ENCODE data around the gene ISG20L2.

The ISG20L2 gene

DNA sequence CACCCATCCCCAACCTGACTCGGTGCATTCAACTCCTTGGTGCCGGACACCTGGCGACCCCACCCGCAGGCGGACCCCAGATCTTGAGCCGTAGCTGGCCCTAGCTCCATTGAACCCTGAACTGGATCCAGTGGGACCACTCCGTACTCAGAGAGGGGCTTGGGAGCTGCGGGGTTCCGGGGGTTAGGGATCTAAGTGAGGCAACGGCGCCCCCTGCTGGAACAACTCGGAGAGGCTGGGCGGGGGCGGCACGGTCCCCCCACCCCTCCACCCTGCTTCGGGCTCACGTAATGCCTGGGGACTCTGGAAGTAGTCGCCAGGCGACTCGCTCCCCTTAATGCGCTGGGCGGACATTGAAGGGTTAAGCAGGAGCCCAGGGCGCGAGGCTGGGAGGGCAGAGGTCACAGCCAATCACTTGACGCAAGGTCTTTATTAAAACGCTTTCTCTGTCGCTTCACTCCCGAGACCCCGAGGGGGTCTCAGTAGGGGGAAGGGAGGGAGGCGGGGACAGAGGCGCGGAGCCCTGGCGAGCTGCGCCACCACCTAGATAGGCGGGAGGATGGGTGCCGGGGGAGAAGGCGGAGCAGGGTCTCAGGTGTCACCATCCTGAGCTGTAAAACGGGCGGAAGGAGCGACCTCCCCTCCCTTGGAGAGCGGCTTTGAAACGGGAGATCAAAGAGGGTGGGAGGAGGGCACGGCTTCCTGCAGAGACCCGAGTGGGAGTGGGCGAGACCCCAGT is 22.5 kb downstream of the ISG20L2 start:
- peak; percentile 69 to 79 for DNase-seq

DNA sequence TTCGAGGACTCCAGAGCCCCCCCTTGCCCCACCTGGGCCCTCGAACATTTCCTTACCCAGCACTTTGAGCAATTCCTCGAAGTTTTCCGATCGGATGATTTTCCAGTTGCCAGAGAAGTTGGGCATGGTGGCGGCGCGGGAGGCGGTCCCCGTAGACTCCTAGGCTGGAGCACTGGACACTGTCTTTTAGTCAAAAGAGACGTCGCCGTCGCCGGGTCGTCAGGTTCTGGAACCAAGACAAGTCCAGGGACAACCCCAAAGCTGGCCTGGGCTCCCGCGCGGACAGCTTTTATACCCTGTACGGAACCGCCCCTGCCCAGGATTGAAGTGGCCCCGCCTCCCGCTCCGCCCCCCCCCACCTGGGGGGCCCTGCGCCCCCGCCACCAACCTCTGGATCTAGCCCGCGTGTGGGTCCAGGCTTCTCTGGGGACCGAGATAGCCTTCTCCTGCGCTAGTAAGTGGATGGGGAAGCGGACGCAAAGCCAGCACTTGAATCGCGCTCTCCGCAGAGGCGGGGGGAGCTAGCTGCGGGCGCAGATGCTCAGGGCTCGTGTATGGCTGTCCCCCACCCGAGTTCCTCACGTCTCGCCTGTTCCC is 23.1 kb downstream of the ISG20L2 start, which contains the start of gene CRABP2:
Gene CRABP2, minus strand, starts transcription at position 263 of the 597 bp plus-strand sequence. Its CDS starts 137 bp downstream, at position 126.
- no peak for DNase-seq

DNA sequence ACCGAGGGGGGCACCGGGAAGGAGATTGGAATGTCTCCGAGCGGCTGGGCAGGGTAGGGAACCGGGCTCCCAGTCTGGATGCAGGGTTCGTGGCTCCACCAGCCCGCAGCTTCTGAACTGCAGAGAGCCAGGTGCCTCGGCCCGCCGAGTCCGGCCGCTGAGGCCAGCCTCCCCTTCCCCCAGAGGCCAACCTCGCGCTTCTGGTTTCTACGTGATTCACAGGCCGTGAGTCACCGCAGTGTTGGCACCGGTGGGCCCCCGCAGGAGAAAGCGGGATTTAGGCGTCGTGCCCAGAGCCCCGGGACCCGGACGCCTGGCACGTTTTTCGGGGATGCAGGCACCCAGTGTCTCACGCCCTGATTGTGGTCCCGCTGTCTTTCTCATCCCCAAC is 23.6 kb downstream of the ISG20L2 start:
- no peak for DNase-seq

DNA sequence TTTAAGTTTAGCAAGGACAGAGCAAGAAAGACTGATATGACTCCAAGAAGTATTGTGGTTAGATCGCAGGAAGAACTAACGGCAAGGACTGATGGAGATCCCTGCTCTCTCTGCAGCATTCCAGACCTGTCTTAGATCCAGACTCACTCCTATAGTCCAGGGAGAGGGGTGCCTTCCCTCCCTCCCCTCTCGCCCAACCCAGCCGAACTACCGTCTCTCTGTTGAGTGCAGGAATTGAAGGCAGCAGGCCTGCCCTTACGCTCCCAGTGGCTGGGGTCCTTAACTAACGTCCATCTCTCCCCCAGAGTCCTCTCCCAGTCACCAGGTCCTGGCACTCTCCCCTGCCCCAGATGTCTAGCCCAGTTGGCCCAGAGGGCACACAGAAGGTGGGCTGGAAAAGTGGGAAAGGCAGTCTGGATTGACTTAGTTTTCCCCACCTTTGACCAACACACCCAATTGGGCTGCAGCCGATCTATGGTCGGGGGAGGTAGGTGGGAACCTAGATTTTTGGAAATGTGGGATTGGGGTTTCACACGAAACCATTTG is 24.3 kb downstream of the ISG20L2 start:
- no peak for DNase-seq

DNA sequence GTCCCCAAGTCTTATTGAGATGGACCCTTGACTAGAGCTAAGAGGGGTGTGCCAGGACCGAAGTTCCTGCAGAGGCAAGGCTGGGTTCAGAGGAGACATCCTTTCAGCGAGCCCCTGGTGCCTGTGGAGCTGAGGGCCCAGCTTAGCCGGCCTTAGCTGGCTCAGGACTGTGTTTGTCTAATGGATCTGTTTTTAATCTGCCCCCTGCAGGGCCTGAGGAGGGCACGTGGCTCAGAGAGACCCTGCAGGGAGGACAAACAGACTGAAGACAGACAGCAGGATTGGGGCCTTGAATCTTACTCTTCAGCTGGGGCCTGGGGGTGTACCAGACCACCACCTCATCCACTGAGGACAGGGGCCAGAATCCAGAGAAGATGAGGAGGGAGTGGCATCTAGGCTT is 24.8 kb downstream of the ISG20L2 start:
- no peak for DNase-seq

DNA sequence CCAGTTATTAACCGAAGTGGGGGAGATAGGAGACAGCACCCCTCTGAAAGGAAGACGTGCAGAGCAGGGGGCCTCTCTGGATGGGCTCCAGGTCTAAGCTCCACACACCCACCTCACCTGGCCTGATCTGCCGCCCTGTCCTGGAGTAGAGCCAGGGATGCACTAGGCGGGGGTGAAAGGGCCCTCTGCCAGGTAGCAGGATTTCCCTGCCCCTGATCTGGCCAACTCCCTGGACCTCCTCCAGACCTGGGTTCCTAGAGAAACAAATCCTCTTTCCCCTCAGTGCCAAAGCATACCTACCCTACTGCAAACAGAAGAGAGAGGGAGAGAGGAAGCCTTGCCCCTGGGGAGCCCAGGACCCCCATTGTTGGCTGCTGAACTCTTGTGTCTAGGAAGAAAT is 25.2 kb downstream of the ISG20L2 start:
- DNase-seq = no peak

DNA sequence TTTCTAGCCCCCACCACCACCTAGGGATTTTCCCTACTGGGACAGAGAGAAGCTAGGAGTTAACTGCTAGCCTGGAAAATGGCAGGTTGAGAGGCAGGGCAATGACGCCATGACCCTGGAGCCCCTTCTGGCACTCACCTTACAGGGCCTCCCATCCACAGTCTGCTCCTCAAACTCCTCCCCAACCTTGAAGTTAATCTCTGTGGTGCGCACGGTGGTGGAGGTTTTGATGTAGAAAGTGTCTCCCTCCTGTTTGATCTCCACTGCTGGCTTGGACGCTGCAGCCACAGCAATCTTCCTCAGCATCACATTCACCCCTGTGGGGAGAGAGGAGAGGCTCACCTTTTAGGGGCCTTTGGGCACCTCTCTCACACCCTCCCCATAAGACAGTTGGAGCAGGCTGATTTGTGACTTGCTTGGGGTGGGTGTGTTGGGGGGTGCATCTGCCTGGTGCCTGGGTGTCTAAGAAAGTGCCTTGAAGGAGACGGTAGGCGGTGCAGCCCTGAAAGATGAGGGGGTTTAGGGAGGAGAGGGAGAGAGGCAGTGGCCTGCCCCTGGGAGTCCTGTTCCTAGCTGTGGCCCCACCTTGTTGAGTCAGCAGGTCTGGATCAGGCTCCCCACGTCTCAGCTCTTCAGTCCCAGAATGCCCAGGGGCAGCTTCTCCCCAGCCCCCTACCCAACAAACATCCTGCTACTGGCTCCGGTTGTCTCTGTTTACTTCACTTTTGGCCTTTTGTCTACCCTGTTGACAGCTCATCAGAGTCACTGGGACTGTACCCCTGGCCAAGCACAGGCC is 27.6 kb downstream of the ISG20L2 start:
- DNase-seq = no peak

DNA sequence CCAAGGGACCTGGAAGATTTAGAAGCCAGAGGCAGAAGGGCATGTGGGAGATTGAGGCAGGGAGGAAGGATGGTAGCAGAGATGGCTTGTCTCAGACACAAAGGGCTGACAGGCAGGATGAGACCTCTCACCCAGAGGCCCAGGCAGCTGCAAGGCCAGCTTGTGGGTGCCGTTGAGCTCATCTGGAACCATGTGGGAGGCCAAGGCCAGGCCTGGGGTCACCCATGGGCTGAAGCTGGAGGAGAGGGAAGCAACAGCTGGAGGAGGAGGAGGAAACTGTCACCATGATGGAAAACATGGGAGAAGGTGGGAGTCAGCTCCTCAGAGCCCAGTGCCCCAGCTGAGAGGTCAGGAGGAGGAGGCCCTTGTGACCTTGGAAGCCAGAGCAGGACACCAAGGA is 29.6 kb downstream of the ISG20L2 start:
- no peak for DNase-seq

DNA sequence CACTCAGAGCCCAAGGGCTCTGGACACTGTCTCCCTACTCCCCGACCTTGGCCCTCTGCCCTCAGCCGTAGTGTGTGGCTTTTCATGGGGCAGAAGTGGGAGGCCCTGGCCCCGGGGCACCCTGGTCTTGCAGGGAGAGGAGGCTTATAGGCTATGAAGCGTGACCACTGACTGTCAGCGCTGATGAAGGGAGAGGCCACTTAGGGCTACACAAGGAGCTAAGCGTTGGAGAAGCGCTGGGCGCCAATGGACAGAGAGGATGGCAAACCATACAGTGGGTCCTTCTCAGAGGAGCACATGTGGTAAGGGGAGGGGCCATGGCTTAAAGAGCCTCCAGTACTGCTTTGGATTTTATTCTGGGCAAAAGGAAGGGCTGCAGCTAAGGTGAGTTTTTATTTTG is 31.1 kb downstream of the ISG20L2 start:
- DNase-seq = no peak

DNA sequence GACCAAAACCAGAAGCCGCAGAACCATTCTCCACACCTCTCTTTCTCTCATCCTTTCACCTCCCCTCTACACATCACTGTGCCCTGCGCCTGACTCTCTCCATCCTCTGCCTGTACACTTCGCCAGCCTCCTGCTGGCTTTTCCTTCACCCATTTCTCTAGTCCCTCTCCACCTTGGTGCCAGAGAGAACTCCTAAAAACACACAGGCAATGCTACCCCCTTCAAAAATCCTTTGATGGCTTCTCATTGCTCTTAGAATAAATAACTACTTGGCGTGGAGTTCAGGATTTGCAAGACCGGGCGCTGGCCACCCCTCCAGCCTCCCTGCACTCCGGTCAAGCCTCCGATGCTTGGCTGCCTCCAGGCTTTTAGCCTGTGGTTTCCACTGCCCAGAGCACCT is 31.8 kb downstream of the ISG20L2 start:
- no peak for DNase-seq

DNA sequence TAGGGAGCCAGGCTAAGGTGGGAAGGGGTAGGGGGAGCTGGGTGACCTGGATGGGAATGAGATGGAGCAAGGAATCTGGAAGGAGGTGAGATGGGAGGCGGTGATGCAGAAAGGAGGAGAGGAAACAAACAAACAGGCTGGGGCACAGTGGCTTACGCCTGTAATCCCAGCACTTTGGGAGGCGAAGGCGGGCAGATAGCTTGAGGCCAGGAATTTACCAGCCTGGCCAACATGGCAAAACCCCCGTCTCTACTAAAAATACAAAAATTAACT is 33.9 kb downstream of the ISG20L2 start:
- DNase-seq = no peak

DNA sequence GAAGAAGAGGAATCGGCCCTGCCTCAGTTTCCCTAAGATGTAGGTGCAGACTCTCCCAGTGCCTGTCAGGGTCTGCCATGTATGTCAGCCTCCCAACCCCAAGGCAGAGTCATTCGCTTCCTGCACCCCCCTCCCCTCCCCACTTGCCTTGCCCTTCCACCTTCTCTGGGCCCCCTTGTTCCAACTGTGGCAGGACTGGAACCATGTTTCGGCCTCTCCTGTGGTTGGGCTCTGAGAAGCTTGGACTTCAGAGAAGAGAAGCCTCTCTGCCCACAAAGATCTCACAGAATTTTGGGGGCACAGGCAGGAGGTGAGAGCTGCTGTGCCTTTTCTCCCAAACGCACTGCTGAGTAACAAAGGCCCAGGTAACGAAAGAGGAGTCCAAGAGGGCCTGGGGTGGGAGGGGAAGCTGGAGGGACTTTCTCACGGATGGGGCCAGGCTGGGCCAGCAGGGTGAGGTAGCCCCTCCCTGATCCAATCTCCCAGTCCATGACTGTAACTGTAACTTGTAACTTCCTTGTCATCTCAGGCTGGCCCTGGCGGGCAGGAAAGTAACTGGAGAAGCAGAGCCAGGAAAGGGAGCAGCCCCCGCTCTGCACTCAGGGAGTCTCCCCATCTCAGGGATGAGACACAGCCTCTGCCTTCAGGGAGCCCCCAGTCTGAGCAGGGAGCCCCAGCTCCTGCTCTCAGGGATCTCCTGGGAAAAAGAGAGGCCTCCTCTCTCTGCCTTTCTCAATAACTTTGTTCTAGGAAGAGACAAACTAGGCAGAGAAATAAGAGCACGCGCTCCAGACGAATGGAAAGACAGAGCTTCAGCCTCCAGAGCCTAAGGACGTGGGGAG is 34.5 kb downstream of the ISG20L2 start:
- DNase-seq = no peak

DNA sequence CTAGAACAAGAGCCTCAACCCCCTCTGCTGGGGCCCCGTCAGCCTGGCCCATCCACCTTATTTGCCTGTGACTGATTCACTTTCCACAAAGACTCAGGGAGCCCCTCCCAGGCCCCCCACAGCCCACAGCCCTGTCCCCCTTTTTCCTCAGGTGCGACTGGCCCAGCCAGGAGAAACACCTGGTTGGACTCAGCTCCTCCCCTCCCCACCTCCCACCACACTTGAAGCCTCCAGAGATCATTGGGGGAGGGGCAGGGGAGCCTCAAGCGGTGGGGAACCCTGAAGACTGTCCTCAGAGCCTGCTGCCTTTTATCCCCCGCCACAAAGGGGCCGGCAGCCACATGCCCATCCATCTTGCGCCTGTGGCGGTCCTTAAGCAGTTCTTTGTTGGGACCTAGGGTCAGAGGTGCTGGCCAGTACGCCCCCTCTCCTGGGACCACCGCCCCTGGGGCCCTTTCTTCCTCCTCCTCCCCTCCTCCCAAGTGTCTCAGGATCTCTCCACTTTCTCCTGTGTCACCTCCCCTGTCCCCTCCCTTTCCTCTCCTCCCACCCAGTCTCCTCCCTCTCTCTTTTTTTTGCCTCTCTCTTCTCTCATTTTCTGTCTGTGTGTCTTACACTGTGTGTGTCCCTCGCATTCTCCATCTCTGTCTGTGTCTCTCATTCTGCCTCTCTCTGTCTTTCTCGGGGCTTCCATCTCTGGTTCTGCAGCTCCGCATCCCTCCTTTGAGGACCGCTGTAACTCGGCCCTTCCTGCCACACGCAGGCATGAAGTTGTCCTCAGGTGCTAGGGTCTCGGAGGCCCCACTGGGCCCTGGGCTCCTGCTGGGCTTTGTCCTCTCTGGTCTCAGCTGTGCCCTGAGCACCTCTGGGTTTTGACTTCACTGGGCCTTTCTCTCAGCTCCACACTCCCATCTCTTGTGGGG is 35.4 kb downstream of the ISG20L2 start:
- DNase-seq = no peak

DNA sequence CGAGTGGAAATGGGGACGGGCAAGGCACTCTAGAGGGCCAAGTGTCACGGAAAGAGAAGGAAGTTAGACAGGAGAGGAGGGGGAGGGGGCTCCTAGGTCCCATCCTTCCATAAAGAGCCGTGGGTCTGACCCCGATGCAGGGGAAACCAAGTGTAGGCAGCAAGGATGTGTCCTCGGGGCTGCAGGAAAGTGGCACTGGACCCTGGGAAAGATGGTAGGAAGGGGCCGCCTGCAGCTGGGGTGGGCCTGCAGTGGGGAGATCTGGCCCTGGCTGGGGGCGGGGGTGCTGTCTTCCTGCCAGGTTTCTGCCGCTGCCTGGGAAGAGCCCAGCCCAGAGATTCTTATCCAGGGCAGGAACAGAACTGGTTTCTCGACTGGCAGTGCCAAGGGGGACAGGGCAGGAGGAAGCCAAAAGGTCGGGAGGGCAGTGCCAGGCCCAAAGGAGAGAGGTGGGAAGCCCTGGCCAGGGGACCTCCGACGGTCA is 36.1 kb downstream of the ISG20L2 start:
- no peak for DNase-seq

DNA sequence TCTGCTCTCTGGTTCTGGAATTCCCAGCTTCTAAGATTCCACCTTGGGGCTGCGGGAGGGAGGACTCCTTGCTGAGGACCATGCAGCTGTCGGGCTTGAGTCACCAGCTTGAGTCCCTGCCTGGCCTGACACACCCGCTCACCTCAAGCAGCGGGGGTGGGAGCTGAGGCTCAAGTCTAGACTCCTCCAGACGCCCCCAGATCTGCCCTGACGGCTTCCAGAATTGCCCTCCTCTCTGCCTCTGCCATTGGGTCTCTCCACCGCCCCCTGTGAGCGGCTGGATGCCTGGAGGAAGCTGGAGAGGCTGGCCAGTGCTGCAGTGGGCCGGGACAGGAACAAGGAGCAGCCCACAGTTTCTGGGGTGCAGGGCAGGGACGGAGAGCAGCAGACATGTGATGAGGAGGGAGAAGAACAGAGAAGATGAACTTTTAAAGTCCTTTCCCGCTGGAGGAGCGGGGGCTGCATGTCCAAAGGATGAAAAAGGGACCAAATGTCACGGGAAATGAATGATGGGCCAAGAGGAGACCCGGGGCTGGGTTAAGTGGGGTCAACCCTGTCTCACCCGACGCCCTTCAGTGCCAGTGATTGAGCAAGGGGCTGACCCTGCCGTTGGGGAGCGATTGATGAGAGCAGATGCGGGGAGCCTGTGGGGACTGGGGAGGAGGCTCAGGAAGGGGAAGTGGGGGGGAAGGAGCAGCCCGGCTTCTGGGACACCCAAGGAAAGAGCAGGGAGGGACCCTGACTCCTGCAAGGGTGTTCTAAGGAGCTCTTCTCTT is 36.7 kb downstream of the ISG20L2 start:
- DNase-seq = no peak

DNA sequence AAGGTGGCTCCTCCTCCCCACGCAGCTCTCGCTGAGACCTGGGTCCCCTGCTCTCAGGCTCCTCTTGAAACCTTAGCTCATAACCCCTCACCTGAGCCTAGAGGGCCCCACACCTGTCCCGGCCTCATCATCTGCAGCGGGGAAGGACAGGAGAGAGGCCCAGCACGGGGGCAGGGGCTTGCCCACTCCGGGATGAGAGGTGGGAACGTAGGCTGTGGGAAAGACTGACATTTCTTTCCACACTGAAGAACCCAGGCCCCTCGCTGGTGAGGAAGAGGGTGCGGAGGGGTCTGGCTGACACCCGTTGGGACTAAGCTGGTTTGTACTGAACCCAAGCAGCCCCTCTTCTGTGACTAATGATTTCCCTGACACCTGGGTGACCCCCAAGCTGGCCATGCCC is 37.4 kb downstream of the ISG20L2 start:
- no peak for DNase-seq

DNA sequence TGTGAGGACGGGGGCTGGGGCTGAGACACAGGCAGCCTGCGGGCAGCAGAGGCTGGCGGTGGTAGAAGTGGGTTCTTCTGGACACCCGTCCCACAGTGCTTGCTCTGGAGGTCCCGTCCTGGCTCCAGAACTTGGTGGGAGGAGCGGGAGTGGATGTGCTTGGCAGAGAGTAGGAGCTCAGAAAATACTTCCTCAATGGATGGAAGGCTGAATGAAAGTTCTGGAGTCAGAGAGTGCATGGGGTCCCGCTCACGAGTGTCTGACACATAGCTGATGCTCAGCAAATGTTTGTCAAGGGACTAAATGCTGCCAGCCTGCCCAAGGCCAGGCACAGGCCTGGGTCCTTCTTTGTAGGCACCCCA is 37.9 kb downstream of the ISG20L2 start:
- DNase-seq = no peak

DNA sequence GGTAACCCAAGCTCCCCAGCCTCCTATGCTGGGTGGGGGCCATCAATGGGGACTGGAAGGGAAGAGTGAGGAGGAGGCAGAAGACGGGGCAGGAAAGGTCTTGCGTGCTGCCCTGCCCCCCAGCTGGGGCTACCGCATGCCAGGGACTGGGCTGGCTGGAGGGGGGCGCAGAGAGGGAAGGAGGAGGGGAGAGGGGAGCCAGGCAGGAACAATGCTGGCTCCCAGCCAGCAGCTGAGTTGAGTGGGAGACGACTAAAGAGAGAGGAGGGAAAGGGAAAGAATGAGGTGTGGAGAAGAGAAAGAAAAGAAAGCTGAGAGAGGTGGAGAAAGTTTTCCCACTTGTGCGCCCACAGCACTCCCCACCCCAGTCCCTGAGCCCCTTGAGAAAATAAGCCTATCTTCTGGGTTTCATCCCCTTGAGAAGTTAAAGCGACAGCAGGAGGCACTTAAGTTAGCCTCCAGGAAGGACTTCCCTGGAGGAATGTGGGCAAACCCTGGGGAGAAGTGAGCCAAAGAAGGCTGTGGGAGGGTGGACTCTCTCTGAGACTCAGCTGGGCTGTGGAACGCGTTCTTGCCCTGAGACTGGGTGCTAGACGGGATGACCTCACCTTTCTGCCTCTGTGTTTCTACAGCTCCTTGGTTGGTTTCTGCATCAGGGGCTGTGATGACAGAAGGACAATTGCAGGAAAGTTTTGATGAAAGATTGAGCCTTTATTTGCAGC is 38.5 kb downstream of the ISG20L2 start:
- DNase-seq = no peak

DNA sequence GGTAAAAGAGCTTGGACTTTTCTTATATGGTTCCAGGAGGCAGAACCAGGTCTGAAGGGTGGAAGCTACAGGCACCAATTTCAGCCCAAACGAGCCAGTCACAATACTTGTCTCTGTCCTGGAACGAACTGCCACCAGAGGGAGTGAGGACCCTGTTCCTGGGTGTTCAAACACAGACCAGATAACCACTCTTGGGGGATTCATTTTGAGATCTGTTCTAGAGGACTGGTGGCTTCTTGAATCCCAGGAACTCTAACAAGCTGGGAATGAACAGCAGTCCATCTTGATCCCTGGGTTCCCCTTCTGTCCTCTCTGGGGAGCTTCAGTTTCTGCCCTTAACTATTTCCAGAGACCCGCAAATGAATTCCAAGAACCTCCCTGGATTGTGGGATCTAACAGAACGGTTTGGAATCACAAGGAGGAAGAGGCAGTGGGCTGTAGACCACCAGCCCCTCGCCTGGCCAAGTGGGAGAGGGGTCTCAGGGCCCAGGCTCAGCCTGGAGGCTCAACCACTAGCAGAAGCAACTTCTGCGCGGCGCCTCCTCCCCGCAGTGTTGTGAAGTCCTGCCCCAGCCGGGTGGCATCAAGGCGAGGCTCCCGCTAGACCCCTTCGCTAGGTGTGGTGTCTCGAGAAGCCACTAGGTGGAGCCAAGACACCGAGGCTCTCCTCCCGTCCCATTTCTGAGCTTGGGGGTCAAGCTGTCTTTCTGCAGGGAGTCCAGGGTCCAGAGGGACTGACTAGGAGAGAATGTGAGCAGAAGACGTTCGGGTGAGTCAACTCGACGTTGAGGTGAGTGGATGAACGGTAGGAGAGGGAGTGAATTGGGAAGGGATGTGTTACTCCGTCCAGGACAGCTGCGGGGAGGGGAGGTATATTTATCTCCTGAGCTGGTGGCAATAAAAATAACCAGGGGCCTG is 39.3 kb downstream of the ISG20L2 start:
- DNase-seq = peak; percentile 53 to 76
